Muscle of arm (tissue), 12 donors: ENCODE measurements around the gene STAB2. TPM values are rescaled to one million over a fixed set of nuclear protein-coding genes. Genes with fewer than 3 reads are reported as not detected.

Experiments used
- DNase-seq: peaks from one replicate; pipeline ENCODE4 v3.0.0-alpha.2; 2013
- polyA plus RNA-seq, 12 donors: library from polyadenylated mRNA; unstranded; fragments of 120-200 nt; gene quantifications; one replicate each; pipeline ENCODE4 v1.2.1, GENCODE V29; 2013; ENCODE audit not compliant: insufficient read length in 12 of 12

Gene STAB2
- polyA plus RNA-seq, 12 donors: 1.1 to 23.7 (median 2.7) TPM; not detected in 2

GRCh38 chr12:103737881-103738280 is 150.8 kb downstream of the STAB2 start:
- no peak for DNase-seq

DNA sequence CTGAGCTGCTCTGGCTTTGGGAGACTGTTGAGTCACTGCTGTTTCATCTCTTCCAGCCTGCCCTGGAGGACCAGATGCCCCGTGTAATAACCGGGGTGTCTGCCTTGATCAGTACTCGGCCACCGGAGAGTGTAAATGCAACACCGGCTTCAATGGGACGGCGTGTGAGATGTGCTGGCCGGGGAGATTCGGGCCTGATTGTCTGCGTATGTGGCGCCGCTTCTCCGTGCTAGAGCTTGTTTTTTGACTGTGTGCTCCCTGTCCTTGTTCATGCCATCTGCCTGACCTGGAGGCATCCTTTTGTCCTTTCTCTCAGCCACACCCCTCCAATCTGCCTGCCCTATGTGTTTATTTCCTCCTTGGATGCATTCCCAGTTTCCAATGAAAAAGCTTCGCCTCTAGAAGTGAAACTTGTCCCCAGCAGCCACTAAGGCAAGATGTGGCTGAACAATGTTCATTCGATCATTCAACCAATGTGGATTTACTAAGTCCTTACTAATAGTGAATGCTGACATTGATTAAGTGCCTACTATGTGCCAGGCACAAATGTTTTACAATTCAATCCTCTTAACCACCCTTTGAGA is 155.4 kb downstream of the STAB2 start:
- peak; percentile 15 for DNase-seq

DNA sequence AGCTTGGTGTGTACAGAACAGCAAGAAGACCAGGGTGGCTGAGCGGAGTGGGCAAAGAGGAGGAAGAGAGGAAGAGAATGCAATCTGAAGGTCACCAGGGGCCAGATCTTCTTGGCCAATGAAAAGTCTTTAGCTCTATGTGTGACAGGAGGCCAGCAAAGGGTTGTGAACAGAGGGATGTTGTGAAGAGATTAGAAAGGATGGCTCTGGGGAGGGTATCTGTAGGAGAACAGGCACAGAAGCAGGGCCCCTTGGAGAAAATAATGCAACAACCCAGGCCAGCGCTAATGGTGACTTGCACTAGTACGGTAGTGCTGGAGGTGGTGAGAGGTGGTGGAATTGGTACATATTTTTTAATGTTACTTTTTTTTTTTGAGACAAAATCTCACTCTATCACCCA is 156.7 kb downstream of the STAB2 start:
- DNase-seq: no peak

GRCh38 chr12:103745962-103746361 is 158.9 kb downstream of the STAB2 start:
- DNase-seq: no peak

- DNase-seq: no peak
Observed at GRCh38 chr12:103748002-103748401, 160.9 kb downstream of the STAB2 start.

DNA sequence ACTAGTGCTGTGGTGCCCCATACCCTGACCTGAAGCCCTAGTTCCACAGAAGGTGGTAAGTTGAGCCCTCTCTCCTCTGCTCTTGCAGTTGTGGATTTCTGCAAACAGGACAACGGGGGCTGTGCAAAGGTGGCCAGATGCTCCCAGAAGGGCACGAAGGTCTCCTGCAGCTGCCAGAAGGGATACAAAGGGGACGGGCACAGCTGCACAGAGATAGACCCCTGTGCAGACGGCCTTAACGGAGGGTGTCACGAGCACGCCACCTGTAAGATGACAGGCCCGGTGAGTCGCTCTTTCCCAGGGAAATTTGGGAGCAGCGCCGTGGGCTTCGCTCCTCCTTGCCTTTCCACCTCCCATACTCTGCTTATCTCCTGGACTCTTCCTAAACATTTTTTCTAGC is 161.8 kb downstream of the STAB2 start:
- DNase-seq: no peak

- no peak for DNase-seq
Observed at GRCh38 chr12:103751171-103751570, 164.1 kb downstream of the STAB2 start.

GRCh38 chr12:103751600-103751999 is 164.5 kb downstream of the STAB2 start:
- no peak for DNase-seq

- no peak for DNase-seq
Observed at GRCh38 chr12:103755425-103755824, 168.4 kb downstream of the STAB2 start.

GRCh38 chr12:103756443-103756842 is 169.4 kb downstream of the STAB2 start:
- no peak for DNase-seq

- no peak for DNase-seq
Observed at GRCh38 chr12:103757248-103757647, 170.2 kb downstream of the STAB2 start.

DNA sequence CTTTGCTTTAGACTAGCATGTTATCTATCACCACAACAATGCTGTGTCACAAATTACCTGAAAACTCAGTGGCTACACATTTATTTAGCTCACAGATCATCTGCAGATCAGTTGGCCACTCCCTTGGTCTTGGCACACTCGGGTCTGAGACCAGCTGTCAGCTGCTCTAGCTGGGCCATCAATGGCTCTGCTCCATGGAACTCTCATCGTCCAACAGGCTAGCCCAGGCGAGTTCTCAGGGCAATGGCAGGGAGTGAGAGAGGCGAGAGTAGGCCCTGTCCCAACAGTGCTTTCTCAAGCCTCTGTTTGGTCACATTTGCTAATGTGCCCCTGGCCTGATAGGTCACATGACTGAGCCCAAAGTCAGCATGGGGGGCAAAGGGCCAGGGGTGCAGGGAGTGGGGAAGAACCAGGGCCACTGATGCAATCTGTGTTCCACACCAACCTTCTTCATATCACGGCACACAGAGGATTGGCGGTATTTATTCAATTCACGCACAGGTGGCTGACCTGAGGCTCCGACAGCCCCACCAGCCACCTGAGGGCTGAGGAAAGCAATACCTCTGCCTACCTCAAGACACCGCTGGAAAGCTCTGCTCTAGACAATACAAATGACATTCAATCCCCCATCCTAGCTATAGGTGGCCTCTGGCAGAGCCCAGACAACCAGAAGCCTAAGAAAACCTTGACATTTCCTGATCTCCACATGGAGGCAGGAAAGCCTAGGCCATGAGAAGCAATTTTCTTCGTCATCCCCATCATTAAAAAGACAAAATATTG is 171.4 kb downstream of the STAB2 start:
- no peak for DNase-seq

- DNase-seq: no peak
Observed at GRCh38 chr12:103762473-103762872, 175.4 kb downstream of the STAB2 start.

DNA sequence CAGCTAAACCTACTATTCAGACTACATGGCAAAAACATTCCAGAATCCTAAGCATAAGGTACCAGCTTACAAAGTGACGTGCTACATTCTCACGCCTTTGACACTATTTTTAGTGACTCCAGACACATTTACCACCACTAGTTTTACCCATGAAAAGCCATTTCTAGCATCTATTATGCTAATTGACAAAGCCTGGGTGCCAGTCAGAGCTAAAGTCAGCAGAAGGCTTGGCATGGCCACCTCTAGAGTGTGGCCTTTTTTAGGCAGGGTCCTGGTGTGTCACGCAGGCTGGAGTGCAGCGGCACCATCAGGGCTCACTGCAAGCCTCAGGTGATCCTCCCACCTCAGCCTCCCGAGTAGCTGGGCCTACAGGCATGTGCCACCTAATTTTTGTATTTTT is 178.2 kb downstream of the STAB2 start:
- DNase-seq: no peak

DNA sequence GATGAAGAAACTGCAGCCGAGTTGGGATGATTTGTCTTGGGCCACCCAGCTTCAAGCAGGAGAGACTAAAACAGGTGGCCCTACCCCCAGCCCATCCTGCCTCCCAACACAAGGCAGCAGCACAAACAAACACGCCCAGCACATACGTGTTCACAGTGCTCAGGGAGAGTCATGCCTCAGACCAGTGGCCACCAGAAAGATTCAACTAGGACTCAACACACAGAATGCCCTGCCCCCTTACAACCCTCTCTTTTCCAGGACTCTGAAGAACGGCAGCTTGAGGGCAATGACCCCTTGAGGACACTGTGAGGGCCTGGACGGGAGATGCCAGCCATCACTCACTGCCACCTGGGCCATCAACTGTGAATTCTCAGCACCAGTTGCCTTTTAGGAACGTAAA is 179.0 kb downstream of the STAB2 start:
- DNase-seq: no peak

DNA sequence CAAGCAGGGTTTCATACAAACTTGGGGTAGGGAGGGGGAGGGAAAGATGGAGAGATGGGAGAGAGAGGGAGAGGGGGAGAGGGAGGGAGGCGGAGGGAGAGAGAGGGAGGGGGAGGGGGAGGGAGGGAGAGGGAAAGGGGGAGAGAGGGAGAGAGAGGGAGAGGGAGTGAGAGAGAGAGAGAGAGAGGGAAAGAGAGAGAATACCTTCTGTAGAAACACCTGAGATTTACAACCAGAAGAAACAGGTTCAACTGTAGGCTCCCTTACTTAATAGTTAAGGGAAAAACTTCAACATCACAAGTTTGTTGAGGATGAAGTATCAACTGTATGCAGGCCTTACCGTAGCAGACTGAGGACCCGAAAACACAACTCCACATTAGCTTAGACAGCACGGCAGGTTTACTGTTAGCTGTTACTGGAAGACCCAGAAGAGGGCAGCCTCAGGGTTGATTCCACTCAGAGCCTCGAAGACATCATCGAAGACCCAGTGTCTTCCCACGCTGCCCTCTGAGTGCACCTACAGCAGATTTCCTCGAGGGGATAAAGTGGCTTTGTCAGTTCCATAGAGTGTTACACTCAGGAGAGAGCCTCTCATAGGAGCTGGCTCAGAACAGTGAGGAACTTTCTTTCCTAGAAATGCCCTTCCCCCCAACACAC is 181.5 kb downstream of the STAB2 start:
- DNase-seq: no peak

DNA sequence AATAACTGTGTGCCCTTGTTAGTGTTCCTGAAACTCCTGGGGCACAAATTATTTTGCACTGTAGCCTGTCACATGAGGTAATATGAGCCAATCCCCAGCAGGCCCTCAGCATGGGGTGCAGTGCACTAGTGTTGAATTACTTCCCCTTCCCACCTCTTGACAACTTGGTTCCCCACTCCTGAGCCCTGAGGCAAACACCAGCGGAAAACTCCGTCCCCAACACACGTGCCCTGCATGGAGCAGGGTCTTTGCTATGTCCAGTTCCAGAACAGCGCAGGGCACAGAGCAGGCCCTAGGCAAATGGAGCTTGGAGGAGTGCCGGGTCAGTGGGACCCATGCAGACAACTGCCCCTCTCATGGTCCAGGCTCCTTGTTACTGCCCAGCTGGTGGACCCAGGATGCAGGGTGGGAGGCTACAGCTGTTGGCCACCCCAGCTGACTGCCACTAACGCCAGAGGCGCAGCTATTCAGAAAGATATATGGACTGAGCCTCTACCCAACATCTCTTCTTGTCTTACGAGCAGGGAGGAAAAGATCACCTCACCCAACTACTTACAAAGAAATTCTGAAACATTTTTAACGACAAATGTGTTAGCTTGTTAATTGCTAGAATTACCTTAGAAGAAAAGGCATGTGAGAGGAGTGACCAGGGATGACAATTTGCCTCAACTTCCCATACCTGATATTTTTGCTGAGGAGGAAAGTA is 182.3 kb downstream of the STAB2 start:
- DNase-seq: no peak

DNA sequence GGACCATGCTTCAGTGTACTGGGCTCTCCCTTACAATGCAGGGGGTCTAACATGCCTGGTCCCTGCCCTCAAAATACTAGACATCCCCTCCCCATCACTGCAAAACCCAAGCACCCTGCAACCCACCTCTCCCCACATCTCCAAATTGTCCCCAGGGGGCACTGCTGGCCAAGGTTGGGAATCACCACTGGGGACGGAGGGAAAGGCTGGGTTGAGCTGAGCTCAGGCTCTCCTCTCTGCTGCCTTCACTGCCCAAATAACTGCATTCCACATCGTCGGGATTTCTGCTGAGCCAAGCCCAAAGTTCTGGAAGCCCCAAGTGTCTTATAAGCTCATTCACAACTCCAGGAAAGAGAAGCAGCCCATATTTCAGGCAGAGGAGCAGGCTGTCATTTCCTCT is 184.4 kb downstream of the STAB2 start:
- no peak for DNase-seq

- no peak for DNase-seq
Observed at GRCh38 chr12:103772367-103773108, 185.5 kb downstream of the STAB2 start.

DNA sequence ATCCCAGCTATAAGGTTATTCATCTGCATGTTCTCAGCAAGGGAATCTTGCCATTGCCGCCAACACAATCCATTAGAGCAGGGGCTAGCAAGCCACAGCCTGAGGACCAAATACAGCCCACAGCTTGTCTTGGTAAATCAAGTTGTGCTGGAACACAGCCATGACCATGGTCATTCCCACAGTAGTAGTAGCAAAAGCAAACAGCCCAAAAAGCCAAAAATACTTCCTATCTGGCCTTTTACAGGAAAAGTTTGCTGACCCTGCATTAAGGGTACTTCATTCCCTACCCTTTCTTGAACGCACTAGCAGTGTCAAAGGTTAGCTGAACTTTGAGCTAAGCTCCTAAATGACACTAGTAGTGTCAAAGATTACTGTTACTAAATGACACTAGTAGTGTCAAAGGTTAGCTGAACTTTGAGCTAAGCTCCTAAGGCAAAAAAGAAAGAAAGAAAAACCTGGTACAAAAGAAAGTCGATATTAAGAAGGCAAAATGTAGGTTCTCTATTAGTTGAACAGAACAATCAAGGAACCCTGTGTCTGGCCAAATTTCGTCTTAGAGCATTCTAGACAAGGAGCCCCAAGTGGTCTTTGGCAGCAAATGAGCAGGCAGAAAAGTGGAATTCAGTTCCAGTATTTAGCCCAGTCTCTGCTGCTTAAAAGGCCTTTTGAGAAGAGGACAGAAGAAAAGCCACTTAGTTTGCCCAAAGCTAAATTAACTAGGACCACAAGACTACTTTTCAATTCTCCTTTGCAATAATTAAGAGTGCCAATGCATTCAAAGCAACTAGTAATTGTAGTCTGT is 186.2 kb downstream of the STAB2 start:
- DNase-seq: no peak

- DNase-seq: no peak
Observed at GRCh38 chr12:103774977-103775560, 188.0 kb downstream of the STAB2 start.
